T-helper 1 cell treated with Interleukin-12 subunit alpha and Interleukin-12 subunit beta and Interleukin-4 antibody, amounts not matched to agents 30 μg/mL and 1 μg/mL, for 36 hours (primary cell): Measurements from ENCODE around the gene PLEKHA5.

Experiments used
- H3K27ac Mint-ChIP-seq: one replicate; pipeline ENCODE4 v1.8.0; 2021; ENCODE audit warnings: mild to moderate bottlenecking, mixed read lengths
- H3K27me3 Mint-ChIP-seq: one replicate; pipeline ENCODE4 v1.8.0; 2021; ENCODE audit warnings: low read depth, mixed read lengths
- H3K36me3 Mint-ChIP-seq: one replicate; pipeline ENCODE4 v1.8.0; 2021; ENCODE audit warnings: low read depth, mixed read lengths
- H3K4me1 Mint-ChIP-seq: one replicate; pipeline ENCODE4 v1.8.0; 2021; ENCODE audit warnings: low read depth, mixed read lengths
- H3K4me3 Mint-ChIP-seq: one replicate; pipeline ENCODE4 v1.8.0; 2021; ENCODE audit warnings: mild to moderate bottlenecking, moderate library complexity, mixed read lengths
- H3K9me3 Mint-ChIP-seq: one replicate; pipeline ENCODE4 v1.8.0; 2021; ENCODE audit warnings: mixed read lengths

The PLEKHA5 gene

DNA sequence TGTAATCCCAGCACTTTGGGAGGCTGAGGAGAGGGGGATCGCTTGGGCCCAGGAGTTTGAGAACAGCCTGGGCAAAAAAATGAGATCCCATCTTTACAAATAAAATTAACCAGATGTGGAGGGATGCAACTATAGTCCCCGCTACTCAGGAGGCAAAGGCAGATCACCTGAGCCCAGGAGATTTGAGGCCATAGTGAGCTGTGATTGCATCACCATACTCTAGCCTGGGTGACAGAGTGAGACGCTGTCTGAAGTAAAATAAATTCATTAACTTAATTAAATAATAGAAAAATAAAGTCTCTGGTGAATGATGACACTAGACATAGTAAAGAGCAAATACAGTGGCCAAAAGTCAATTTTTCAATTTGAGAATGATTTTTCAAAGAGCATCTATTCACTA is 16.1 kb upstream of the PLEKHA5 start:
- H3K9me3 Mint-ChIP-seq, result no peaks in the 10 kb centered on the region
- no peak overlapping the region for H3K4me3 Mint-ChIP-seq
- H3K27me3 Mint-ChIP-seq, result no peaks in the 10 kb centered on the region
- no peaks in the 10 kb centered on the region for H3K36me3 Mint-ChIP-seq
- no peak overlapping the region for H3K27ac Mint-ChIP-seq
- no peaks in the 10 kb centered on the region for H3K4me1 Mint-ChIP-seq

DNA sequence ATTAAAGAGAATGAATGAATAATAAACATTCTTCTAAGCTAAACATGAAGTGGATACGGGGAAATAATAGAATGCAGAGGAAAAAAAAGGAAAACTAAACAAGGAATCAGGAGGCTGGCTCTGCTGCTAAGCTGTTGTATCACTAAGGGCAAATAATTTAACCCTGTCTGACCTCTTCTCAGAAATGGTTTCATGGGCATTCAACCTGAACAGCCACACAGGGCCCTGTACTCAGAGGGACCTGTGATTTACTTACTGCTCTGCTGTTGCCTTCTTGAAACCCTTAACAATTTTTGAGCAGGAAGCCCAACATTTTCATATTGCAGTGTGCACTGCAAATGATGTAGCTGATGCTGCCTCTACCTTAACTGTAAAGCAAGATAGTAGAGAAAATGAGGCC is 14.2 kb upstream of the PLEKHA5 start:
- Mint-ChIP-seq H3K4me3 (no peak overlapping the region), H3K36me3 (no peaks in the 10 kb centered on the region), H3K27ac (no peak overlapping the region), H3K4me1 (no peaks in the 10 kb centered on the region), H3K27me3 (no peaks in the 10 kb centered on the region), H3K9me3 (no peaks in the 10 kb centered on the region)

DNA sequence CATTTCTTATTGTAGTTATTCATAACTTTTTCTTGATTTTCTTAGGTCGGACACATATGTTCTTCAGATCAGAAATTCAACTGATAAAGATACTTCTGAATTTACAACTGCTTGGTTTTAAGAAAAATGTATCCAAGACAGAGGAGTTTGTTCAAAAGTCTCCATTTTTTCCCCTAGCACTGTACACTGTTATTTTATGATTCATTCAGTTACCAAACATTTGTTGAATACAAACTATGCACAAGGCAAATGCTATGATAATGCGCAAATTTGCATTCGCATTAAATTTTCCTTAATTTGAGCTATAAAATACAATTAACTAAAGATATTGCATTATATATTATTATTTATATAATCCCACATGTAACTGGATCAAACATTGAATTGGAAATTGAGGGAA is 10.1 kb upstream of the PLEKHA5 start:
- no peaks in the 10 kb centered on the region for H3K36me3 Mint-ChIP-seq
- no peak overlapping the region for H3K4me3 Mint-ChIP-seq
- H3K27ac Mint-ChIP-seq, result no peak overlapping the region
- H3K9me3 Mint-ChIP-seq, result no peaks in the 10 kb centered on the region
- H3K4me1 Mint-ChIP-seq, result no peaks in the 10 kb centered on the region
- peaks cover 8% of the 10 kb centered on the region for H3K27me3 Mint-ChIP-seq

DNA sequence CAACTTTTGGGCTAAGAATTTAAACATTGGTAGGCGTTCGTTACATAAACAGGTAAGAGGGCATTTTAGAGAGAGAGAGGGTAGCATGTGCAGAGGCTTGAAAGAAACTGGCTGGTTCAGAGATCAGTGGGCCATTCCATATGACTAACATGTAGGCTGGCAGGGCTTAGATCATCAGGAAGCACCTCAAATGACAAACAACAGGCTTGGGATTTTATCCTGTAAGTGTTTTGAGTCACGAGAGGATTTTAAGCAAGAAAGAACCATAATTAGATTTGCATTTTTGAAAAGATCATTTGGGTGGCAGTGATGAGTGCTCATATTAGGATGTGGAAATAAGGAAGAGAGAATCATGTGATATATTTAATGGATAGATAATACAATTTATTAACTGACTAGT is 8.7 kb upstream of the PLEKHA5 start:
- Mint-ChIP-seq H3K4me1 (peaks cover 2% of the 10 kb centered on the region), H3K27ac (no peak overlapping the region), H3K36me3 (no peaks in the 10 kb centered on the region), H3K9me3 (no peaks in the 10 kb centered on the region), H3K27me3 (peaks cover 8% of the 10 kb centered on the region), H3K4me3 (no peak overlapping the region)

DNA sequence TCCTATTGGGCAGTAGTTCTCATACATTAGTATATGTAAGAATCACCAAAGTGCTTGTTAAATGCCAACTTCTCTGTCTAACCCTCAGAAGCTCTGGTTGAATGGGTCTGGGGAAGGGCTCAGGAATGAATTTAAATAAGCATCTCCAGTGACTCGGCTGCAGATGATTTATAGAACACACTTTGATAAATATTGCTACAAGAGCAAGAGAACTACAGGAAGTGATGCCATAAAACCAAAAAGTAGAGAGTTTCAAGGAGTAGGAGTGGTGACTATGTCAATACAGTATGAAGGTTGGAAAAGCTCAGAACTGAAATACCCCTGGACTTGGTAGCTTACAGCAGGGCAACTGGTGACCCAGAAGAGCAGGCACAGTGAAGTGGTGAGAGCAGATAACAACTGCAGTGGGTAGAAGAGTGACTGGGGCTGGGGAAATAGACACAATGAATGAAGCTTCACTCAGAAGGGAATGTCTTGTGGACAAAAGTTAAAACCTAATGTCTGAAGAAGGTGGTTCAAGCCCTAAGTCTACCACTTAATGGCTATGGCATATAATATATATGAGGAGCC is 8.0 kb upstream of the PLEKHA5 start:
- Mint-ChIP-seq H3K4me3 (no peak overlapping the region), H3K27me3 (peaks cover 8% of the 10 kb centered on the region), H3K27ac (no peak overlapping the region), H3K36me3 (no peaks in the 10 kb centered on the region), H3K4me1 (peaks cover 2% of the 10 kb centered on the region), H3K9me3 (no peaks in the 10 kb centered on the region)

DNA sequence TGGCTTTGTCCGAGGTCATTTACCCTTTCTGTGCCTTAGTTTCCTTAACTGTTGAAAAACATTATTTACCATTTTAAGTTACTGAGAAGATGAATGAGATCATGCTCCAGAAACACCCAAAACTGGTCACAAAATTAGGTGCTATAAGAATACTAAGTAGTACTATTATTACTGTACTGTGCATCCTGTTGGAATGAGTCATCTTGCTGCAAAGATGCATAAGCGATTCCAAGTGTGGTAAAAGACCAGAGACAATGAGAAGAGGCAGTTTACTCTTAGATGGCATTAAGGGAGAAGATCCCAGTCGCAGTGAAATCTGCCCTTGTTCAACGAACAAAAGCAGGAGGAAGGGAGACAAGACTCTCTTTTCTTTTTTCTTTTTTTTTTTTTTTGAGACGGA is 4.2 kb upstream of the PLEKHA5 start:
- H3K27me3 Mint-ChIP-seq, result peaks cover 33% of the 10 kb centered on the region
- peaks cover 18% of the 10 kb centered on the region for H3K9me3 Mint-ChIP-seq
- peaks cover 6% of the 10 kb centered on the region for H3K4me1 Mint-ChIP-seq
- no peak overlapping the region for H3K4me3 Mint-ChIP-seq
- no peak overlapping the region for H3K27ac Mint-ChIP-seq
- peaks cover 3% of the 10 kb centered on the region for H3K36me3 Mint-ChIP-seq

DNA sequence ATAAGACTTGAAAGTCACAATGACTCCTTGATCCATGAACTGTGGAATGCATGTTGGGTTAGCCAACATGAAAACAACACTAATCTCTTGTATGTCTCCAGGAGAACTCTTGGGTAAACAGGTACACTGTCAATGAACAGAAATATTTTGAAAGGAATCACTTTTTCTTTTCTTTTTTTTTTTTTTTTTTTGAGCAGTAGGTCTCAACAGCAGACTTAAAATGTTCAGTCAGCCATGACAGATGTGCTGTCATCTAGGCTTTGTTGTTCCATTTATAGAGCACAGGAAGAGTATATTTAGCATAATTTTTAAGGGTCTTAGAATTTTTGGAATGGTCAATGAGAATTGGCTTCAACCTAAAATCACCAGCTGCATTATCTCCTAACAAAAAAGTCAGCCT is 2.3 kb upstream of the PLEKHA5 start:
- Mint-ChIP-seq H3K27ac (no peak overlapping the region), H3K4me3 (no peak overlapping the region), H3K9me3 (peaks cover 18% of the 10 kb centered on the region), H3K27me3 (peaks cover 52% of the 10 kb centered on the region), H3K36me3 (peaks cover 3% of the 10 kb centered on the region), H3K4me1 (peaks cover 18% of the 10 kb centered on the region)

DNA sequence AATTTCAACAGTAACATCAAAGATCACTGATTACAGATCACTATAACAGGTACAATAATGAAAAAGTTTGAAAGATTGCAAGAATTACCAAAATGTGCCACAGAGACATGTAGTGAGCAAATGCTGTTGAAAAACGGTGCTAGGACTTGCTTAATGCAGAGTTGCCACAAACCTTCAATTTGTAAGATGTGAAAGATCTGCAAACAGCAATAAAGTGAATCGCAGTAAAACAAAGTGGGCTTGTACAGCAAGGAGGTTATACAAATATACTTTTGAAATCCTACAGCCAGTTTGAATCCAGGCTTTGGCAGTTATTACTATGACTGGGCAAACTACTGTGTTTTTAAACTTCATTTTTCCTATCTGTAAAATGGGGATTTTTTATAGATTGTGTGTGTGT is 1.0 kb upstream of the PLEKHA5 start:
- peaks cover 18% of the 10 kb centered on the region for H3K9me3 Mint-ChIP-seq
- peaks cover 18% of the 10 kb centered on the region for H3K4me1 Mint-ChIP-seq
- H3K27ac Mint-ChIP-seq, result no peak overlapping the region
- peaks cover 55% of the 10 kb centered on the region for H3K27me3 Mint-ChIP-seq
- peaks cover 3% of the 10 kb centered on the region for H3K36me3 Mint-ChIP-seq
- H3K4me3 Mint-ChIP-seq, result peak overlapping the region; percentile 75

DNA sequence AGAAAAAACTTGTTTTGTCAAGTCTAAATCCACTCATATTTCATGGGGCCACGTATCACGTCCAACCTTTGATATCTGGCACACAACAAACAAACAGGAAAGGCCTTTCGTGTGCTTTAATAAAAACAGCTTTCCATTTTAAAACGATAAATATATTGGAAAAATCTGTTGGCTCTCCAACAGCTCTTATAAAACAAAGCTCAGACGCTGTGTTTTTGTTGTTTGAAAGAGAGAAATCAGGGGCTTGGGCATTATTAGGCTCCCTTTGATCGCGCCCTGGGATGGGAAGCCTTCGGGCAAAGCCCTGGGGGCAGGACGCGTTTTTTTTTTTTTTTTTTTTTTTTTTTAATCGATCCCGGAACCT is 429 bp upstream of the PLEKHA5 start:
- Mint-ChIP-seq H3K4me1 (peaks cover 18% of the 10 kb centered on the region), H3K9me3 (peaks cover 18% of the 10 kb centered on the region), H3K27me3 (peaks cover 51% of the 10 kb centered on the region), H3K4me3 (peak overlapping the region; percentile 75), H3K27ac (no peak overlapping the region), H3K36me3 (peaks cover 3% of the 10 kb centered on the region)

DNA sequence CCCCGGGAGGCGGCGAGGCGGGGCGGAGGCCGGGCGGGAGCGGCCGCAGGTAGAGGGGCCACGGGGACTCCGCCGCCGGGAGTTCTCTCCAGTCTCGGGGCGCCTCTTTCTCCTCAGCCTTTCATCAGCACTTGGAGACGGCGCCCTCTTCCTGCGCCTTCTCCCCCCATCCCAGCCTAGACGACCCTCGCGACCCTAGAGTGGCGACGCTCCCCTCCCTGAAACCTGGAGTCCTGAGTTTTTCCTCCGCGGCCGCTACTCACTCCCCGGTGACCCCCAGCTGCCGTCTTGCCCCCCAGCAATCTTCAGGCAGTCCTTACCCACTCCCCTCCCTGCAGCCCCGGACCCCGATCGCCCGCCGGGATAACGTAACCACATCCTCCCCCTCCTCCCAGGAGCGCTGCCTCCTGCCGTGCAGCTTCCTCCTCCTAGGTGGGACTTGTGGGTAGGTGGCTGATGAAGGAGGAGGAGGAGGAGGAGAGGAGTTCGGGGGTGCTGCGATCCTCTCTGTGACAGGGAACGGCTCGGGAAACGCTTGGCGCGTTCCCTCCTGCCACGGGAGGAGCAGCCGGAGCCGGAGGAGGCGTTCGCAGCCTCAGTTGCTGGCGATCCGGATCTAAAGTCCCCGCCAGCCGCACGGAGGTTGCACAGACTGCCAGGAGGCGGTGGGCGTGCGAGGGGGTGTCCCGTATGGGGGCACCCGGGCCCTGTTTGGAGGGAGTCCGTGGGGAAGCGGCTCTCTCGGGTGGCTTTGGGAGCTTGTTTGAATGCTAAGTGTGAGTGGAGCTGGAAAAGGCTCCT is 891 bp downstream of the PLEKHA5 start:
- Mint-ChIP-seq H3K36me3 (peaks cover 3% of the 10 kb centered on the region), H3K4me1 (peaks cover 16% of the 10 kb centered on the region), H3K4me3 (peak overlapping the region; percentile 69)

DNA sequence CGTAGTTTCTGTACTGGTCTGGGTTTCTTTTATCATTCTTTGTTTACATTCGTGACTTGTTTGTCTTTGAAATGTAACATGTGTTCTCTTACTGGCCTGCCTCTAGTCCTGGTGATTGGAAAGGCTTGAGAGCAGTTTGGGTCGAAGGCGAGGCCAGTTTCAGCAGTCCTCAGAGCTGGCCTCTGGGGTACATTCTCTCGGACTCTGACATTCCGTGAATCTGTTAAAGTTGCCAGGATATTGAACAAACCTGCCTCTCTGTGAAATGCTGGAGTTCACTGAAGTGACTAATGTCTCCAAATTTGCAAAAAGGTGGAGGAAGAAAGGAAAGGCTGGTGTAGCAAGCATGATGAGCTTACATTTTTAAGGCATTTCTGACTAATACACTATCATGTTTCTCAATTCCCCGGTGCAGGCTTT is 1.5 kb downstream of the PLEKHA5 start:
- Mint-ChIP-seq H3K9me3 (peaks cover 18% of the 10 kb centered on the region), H3K27me3 (peaks cover 62% of the 10 kb centered on the region), H3K27ac (no peak overlapping the region), H3K4me1 (peaks cover 16% of the 10 kb centered on the region), H3K36me3 (peaks cover 3% of the 10 kb centered on the region), H3K4me3 (peak overlapping the region; percentile 69)

More for the DNA sequence above, 891 bp downstream of the PLEKHA5 start:
- peaks cover 60% of the 10 kb centered on the region for H3K27me3 Mint-ChIP-seq
- no peak overlapping the region for H3K27ac Mint-ChIP-seq
- peaks cover 18% of the 10 kb centered on the region for H3K9me3 Mint-ChIP-seq

DNA sequence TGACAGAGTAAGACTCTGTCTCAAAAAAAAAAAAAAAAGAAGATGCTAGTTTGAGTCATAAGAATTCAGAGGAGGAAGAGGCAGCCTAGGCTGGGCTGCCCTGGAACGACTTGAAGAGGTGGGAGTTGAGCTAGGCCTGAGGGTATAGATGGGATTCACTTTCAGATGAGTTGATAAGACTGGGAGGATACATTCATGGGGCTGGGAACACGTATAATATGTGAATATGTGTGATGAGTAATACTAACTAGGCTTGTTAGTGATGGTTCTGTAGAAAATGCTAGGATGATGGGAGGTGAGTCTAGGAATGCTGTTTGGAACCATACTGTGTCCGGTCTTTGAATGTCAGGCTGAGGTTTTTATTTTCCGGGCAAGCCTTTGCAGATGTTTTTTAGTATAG is 9.0 kb downstream of the PLEKHA5 start:
- no peaks in the 10 kb centered on the region for H3K9me3 Mint-ChIP-seq
- H3K4me1 Mint-ChIP-seq, result no peaks in the 10 kb centered on the region
- no peak overlapping the region for H3K4me3 Mint-ChIP-seq
- no peak overlapping the region for H3K27ac Mint-ChIP-seq
- H3K27me3 Mint-ChIP-seq, result peaks cover 11% of the 10 kb centered on the region
- H3K36me3 Mint-ChIP-seq, result no peaks in the 10 kb centered on the region

DNA sequence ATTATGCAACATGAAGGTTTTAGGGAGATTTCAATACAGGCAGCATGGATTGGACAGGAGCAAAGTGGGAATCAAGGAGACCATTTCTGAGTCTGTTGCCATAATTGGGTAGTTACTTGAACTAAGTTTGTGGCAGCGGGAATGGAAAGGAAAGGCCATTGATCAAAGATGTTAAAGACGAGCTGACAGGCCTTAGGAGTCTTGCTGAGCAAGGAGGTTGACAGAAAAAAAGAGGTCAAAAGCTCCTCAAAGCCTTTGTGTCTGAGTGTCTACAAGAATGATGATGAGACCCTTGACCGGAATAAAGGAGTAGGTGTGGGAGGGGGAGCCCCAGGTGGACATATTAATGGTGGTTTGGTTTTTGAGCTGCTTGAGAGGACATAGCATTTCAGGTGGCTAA is 9.4 kb downstream of the PLEKHA5 start:
- Mint-ChIP-seq H3K4me3 (no peak overlapping the region), H3K36me3 (no peaks in the 10 kb centered on the region), H3K27me3 (peaks cover 11% of the 10 kb centered on the region), H3K4me1 (no peaks in the 10 kb centered on the region), H3K9me3 (no peaks in the 10 kb centered on the region), H3K27ac (no peak overlapping the region)

DNA sequence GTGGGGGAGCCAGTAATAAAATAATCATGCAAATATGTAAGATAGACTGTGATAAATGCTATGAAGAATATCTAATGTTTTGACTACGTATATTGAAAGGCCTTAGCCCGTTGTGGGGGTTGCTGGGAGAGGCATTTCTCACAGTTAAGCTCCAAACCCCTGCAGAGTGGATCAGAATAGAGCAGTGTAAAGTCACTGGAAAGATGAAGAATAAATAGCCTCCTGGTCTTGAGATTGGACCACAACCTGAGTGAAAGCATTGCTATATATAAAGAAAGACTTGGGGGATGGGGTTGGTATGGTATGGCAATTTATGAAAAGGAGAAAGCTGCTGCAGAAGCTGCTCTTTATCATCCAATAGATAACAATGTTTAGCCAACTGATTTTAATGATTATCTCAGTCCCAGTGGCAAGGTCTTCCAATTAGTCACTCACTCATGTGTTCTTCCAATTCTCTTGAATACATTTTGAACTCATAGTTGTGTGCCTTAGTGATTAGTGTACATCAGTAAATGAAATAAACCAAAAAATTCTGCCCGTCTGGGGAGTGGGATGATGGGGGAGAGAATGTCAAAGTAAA is 10.2 kb downstream of the PLEKHA5 start:
- Mint-ChIP-seq H3K36me3 (no peaks in the 10 kb centered on the region), H3K27me3 (peaks cover 7% of the 10 kb centered on the region), H3K27ac (no peak overlapping the region), H3K4me1 (no peaks in the 10 kb centered on the region), H3K4me3 (no peak overlapping the region), H3K9me3 (no peaks in the 10 kb centered on the region)
